Measurements from ENCODE around the gene RIMOC1.

- no peak for TF ChIP-seq POLR2AphosphoS5 (IDR thresholded peaks at IDR 0.05; ENCODE audit: borderline replicate concordance, low read depth, low read length)
- TF ChIP-seq EZH2 (IDR thresholded peaks at IDR 0.05): no peak
- TF ChIP-seq FOXP2 (optimal IDR thresholded peaks at IDR 0.05; ENCODE audit: control extremely low read depth, extremely low read length, insufficient read depth): no peak
Measured at GRCh38 chr5:41932770-41933169, 28.6 kb downstream of the RIMOC1 start.
